Daoy (cell line): ENCODE measurements around the gene ASIC1. TPM values are rescaled to one million over a fixed set of nuclear protein-coding genes. Genes with fewer than 3 reads are reported as not detected.

Experiments used
- DNase-seq: peaks from one replicate; pipeline ENCODE4 v3.0.0-alpha.2; 2015; ENCODE audit warnings: low read depth
- total RNA-seq: library from RNA; depleted of rRNA; stranded (reverse); fragments of >200 nt; shearing (Covaris generic); gene quantifications from 2 replicates; pipeline ENCODE4 v1.2.3, GENCODE V29; 2014; rRNA removed

The ASIC1 gene
- total RNA-seq, 1 experiment from 2014 or later = not detected

DNA sequence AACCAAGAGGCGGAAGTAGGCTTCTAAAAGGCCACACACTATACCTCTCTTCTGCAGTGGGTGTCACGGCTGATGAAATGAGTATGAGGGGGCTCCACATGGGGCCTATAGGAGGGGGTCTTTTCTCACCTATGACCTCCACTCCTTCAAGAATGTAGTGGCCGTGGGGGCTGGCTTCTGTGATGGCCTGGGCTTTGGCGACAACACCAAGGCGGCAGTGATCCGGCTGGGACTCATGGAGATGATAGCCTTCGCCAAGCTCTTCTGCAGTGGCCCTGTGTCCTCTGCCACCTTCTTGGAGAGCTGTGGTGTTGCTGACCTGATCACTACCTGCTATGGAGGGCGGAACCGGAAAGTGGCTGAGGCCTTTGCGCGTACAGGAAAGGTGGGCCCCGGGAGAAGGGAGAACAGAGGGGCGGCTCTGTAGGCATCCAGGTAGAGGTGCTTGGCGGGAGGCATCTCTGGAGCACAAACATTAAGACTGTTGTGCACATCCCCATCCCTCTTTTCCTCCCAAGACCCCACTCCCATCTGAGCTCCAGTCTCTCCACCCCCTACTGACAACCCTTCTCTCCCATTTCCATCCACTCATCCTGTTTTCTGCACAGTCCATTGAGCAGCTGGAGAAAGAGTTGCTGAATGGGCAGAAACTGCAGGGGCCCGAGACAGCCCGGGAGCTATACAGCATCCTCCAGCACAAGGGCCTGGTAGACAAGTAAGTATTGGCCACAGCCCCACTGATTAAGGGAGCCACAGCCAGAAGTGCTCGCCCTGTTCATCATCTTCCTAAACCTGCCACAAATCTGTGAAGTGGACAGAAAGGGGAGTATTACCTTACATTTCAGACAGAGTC, 50.2 kb downstream of the ASIC1 start:
- DNase-seq = no peak

DNA sequence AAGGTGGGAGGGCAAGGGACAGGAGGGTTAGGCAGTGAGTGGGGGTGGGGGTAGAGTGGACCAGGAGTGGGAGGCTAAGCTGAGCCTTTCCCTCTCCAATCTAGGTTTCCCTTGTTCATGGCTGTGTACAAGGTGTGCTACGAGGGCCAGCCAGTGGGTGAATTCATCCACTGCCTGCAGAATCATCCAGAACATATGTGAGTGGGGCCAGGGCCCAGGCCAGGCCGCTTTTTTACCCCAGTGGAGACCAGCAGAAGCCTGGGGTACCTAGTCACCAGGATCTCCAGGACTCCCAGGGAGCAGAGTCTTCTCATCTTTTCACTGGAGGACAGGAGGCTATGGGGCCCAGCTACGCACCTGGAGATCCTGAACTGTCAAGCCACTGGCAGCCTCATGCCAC, 51.9 kb downstream of the ASIC1 start:
- no peak for DNase-seq

DNA sequence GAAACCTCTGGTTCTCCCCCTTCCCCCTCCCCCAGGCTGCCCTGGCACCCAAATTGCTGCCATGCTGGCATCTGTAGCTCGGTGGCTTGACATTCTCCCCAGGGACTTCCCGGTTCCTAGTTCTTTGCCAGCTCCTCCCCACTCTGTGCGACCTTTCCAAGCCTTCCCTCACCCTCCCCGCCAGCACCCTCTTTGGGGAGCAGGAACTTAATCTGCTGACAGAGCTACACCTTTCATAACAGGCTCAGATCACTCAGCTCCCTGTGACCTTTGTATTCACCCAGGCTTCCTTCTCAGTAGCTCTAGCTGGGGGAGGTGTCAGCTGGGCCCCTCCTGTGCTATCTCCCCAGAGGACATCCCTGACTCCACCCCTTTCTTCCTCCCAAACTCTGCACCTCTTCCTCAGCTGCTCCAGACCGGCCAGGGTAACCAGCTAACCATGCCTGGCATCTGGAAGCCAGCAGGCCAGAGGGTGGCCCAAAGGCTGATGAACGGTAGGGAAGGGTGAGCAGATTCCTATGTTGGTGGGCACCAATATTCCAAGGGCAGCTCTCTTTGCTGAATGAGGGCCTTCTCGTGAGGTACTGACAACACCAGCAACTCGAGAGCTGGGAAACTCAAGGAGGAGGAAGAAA, 52.8 kb downstream of the ASIC1 start:
- DNase-seq = no peak

DNA sequence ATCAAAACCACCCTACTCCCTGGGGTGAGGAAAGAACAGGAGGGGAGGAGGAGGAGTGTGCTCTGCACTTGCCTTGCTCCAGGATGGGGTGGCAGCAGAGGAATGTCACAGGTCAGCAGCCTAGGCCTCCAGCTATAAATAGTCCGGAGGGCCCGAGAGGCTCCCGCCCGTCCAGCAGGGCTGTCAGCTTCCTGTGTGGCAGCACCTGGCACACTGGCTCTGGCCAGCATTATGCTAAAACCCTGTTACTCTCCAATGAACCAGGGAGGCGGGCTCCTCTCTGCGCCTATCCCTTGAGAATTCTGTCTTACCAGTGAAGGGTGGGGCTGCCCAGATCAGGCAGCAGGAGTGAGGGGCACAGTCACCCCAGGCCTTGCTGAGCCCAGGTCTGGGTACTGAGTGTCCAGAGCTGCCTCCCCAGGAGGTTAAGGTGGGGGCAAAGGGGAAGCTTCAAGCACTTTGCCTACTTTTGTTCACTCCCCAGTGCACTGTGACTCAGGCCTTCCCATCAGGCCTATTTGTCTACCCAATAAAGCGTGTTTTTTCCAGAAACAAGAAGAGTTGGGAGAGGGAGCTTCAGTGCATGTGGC, 53.5 kb downstream of the ASIC1 start:
- peak; percentile 31 for DNase-seq

DNA sequence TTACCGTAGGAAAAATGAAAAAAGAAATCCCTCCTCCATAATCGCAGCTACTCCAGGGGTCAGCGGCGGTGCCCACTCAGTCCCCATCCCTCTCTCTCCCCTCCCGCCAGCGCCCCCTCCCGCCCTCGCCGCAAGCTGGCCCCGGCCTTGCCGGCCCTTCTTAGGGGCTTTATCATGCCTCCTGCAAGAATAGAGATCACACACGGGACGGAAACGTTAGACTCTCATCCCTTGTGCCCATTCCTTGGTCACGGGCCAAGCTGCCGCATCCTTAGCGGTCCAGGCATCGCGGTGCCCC, 53.9 kb downstream of the ASIC1 start:
- no peak for DNase-seq

DNA sequence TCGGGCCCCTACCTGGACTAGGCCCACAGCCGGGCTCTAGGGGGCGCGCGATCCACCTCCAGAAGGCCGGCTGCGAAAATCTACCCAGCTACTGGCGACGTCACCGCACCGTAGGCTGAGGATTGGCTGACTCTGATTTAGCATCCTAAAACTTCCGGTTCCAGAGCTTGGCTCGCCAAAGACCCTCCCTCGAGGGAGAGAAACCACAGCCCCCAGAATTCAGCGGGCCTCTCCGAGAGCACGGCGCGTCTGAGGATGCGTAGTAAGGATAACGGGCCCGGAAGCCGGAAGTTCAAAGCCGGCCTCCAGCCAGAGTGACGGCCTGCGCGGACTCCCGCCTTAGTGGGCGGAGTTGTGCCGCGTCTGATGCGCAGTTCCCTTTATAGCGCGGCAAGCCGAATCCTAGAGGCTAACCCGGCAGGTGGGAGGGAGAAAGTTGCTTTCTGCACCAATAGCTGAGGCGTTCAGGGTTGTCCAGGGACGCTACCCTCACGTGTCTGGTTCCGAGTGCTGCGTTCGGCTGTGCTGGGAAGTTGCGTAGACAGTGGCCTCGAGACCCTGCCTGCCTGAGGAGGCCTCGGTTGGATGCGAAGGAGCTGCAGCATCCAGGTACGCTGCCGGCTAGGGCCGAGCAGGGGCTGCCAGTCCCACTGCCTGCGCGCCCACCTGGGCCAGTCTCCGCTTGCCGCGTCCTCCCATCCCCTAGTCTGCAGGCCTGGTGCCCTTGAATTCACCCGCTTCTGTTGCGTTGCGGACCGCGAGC, 54.5 kb downstream of the ASIC1 start, which contains the start of gene COX14:
Gene COX14 (plus strand): TSS at position 544 of the 763 bp plus-strand sequence. CDS start 7,808 bp downstream, outside the sequence.
- peak; percentile 99 for DNase-seq

DNA sequence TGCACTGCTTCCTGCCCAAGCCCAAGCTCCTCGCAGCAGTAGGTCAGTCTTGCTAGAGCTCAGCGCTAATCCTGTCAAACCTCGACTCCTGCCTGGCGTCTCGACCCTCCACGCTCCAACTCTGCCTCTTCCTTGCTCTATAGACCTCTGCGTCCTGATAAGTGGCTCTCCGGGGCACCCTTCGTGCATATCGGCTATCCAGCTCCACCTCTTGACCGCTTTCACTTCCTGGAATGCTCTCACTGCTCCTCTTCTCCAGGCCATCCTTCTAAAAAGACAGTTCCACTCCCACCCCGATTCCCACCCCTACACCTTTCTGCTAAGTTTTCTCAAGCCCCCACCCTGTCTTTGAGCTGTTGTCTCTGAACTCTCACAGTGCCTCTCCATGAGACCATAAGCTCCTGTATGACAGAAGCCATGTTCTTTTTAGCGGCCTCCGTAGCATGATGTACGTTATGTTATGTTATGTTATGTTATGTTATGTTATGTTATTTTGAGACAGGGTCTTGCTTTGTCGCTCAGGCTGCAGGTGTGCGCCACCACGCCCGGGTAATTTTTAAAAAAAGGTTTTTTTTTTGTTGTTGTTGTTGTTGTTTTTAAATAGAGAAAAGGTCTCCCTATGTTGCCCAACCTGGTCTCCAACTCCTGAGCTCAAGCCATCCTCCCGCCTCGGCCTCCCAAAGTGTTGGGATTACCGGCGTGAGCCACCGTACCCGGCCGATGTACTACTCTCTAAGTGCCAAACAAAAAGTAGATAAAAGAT, 55.2 kb downstream of the ASIC1 start:
- no peak for DNase-seq

DNA sequence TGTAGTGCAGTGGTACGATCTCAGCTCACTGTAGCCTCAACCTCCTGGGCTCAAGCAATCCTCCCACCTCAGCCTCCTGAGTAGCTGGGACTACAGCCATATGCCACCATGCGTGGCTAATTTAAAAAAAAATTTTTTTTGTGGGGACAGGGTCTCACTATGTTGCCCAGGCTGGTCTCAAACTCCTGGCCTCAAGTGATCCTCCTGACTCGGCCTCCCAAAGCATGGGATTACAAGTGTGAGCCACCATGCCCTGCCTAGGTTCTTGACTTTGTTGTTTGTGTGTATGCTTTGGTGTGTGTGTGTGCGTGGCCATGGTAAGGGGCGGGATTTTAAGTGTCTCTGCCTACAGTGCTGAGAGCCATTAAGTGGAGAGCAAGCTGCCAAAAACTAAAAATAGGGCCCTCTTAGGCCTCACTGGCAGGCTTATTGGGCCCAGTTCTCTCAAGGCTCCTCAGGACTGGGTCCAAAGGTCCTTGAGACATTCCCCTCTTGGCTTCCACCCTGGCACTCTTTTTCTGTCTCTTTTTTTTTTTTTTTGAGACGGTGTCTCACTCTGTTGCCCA, 59.7 kb downstream of the ASIC1 start:
- DNase-seq = no peak

DNA sequence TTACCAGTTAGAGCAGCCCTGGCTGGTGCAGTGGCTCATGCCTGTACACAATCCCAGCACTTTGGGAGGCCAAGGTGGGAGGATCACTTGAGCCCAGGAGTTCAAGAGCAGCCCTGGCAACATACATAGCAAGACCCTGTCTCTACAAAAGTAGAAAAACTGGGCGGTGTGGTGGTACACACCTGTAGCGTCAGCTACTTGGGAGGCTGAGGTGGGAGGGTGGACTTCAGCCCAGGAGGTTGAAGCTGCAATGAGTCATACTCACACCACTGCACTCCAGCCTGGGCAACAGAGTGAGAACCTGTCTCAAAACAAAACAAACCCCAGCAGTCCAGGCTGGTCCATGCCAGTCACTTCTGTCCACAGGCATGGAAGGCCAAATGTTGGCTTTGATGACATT, 62.0 kb downstream of the ASIC1 start:
- DNase-seq = no peak

DNA sequence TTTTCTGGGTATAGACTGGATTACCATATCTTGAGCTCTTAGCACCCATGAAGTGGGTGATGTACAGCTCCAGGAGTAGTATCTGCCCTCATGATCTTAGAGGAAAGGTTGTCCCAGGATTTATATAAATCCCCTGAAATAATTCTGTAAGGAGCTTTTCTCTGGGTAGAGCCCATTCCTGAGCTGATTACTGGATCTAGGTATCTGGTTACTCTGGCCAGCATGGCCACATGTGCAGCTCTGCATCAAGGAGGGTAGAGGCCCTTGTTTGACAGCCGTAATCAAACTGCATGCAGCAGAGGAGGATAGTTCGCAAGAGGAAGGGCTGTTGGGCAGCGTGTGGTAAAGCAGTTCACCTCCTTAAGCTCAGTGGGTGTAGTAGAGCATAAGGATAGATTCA, 63.1 kb downstream of the ASIC1 start:
- DNase-seq = no peak

DNA sequence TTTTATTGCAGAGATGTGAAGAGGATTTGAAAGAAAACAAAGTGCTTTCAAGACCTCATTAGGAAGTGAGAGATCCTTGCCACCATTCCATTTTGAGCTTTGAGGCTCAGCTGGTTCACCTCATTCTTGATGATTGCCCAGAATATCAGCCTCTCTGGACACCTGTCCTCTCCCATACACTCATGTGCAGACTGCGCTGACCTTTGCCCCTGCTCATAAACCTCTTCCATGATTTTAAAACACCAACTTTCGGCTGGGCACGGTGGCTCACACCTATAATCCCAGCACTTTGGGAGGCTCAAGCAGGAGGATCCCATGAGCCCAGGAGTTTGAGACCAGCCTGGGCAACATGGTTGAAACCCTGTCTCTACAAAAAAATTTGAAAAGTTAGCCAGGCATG, 63.6 kb downstream of the ASIC1 start:
- no peak for DNase-seq

DNA sequence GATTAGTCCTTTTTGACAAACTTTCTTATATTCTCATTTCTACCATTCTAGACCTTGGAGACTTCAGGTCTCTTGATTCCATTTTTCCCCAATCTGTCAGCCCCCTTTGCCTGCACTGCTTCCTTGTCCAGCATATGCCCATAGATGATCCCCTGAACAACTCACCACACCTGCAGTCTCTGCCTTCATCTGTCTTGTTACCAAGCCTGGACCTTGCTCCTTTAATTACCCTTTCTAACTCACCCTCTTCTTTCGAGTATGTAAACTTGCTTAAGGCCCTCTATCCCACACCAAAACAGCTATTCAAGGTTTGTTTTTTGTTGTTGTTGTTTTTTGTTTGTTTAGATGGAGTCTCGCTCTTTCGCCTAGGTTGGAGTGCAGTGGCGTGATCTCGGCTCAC, 64.2 kb downstream of the ASIC1 start:
- DNase-seq = no peak

DNA sequence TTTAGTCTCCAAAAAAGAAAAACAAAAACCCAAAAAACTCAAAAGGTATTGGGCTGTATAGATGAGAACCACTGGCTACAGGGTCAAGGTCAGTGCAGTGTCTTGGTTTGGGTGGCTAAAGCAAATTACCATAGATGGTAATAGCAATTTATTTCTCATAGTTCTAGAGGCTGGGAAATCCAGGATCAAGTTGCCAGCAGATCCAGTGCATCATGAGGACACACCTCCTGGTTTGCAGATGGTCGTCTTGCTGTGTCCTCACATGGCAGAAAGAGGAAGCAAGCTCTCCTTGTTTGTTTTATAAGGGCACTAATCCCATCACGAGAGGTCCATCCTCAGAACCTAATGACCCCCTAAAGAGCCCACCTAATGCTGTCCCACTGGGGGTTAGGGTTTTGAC, 65.8 kb downstream of the ASIC1 start:
- DNase-seq = no peak

DNA sequence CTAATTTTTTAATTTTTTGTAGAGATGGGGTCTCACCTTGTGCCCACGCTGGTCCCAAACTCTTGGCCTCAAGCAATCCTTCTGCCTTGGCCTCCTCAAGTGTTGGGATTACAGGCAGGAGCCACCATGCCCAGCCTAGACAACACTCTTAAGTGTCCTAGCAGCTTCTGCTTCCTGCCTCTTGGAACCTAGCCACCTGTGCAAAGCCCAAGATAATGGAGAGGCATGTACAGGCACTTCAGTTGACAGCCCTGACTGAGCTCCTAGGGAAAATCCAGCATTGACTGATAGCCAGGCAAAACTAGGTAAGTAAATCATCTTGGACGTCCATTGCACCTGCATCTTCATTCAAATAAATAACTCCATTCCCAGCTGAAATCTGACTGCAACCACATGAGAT, 70.2 kb downstream of the ASIC1 start:
- no peak for DNase-seq

DNA sequence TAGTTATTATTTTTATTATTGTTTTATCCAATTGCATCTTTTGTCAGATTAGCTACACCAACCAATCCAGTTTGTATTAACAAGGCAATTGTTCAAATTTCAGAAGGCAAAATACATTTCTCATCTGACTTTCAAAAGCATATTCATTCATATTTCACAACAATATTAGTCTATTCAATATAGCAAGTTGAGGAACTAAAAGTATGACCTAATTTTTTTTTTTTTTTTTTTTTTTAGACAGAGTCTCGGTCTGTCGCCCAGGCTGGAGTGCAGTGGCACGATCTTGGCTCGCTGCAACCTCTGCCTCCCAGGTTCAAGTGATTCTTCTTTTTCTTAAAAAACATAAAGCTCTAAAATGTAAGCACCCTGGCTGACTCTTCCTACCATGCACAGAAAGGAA, 71.9 kb downstream of the ASIC1 start:
- no peak for DNase-seq

DNA sequence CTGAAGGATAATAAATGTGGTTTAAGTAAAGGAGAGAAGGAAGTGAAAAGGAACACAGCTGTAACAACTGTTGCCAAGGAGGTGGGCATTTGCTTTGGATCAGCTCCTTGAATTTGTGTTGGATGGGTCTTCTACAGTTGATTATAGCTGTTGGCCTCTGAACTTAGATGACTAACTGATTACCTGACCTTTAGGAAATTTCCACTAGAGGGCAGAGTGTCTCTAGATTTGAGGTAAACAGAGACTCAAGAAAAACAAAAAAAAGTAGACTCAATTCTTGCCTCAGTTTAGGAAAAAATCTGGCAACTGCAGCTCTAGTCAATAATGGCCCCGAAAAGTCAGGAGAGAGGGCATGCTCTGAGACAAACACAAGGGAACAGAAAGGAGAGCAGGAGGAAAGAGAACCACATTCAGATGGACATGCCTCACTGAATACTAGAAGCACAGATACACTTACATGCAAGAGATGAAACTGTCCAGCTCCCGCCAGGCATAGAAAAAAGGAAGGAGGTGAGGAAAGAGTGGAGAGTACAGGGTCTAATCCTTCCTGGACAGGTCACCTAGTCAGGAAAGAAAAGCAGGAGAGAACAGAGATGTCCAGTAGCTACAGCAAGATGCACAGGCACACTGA, 75.2 kb downstream of the ASIC1 start:
- peak; percentile 28 for DNase-seq

Other genes with a start within 250 kb of the ASIC1 start
- 12.9 and 14.3 TPM in 2 replicates for gene NCKAP5L, start 229.2 kb upstream of the ASIC1 start, total RNA-seq
- gene BCDIN3D, start 214.5 kb upstream of the ASIC1 start, total RNA-seq = 4.7 and 6.4 TPM in 2 replicates
- 0.34 TPM in 1 of 2 replicates, not detected in the other for gene FAIM2, start 153.7 kb upstream of the ASIC1 start, total RNA-seq
- not detected in 2 replicates for gene AQP2, start 106.9 kb upstream of the ASIC1 start, total RNA-seq
- gene AQP5, start 95.7 kb upstream of the ASIC1 start, total RNA-seq = not detected in 2 replicates
- gene AQP6, start 84.6 kb upstream of the ASIC1 start, total RNA-seq = 0.11 TPM in 1 of 2 replicates, not detected in the other
- 223 and 292 TPM in 2 replicates for gene RACGAP1, start 32.1 kb upstream of the ASIC1 start, total RNA-seq
- gene SMARCD1, start 27.7 kb downstream of the ASIC1 start, total RNA-seq = 79.4 and 98.4 TPM in 2 replicates
- gene GPD1, start 46.4 kb downstream of the ASIC1 start, total RNA-seq = 0.29 TPM in 1 of 2 replicates, not detected in the other
- gene COX14, start 54.6 kb downstream of the ASIC1 start, total RNA-seq = 48.5 and 67.8 TPM in 2 replicates
- 18.2 and 36.6 TPM in 2 replicates for gene CERS5, start 109.8 kb downstream of the ASIC1 start, total RNA-seq
- gene LIMA1, start 225.9 kb downstream of the ASIC1 start, total RNA-seq = 143 and 166 TPM in 2 replicates